Measurements from ENCODE around the gene EPN1. TPM values are rescaled to one million over a fixed set of nuclear protein-coding genes. Genes with fewer than 3 reads are reported as not detected.
A peak's percentile ranks its signal among the peaks of the same experiment; 100 is the strongest.

EPN1 gene
- total RNA-seq, 1 donor from 2014 or later, result 155 TPM

DNA sequence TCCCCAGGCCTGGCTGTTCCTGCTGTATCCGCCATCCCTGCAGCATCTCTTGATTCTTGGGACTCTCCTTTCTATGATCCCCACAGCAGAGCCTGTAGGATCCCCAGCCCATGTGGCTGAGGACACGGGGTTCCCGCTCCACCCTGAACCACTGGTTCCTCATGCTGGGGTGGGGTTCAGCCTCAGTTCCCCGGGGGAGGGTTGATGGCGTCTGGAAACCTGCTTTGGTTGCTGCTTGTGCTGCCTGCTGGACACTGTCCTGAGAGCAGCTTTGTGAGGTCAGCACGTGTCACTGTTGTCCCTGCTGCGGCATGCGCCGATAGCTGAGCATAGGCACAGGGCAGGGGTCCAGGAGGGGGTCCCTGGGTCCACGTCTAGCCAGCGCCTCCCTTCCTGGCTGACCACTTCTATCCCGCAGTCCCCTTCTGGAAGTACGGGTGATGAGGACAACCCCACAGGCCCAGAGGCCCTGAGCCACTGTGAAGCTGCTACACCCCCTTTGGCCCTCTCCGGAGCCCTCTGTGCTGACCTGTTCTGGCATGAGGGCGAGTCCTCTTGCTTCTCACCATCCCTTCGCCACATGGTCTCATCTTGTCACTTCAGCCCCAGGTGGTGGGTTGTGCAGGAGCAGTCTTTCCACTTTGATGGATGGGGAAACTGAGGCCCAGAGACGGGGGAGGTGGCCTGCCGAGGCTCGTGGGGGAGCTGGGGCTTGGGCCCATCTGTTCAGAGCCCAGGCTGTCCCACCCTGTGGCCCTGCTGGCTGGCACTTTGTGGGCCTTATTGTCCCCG is 5.5 kb downstream of the EPN1 start:
- no peak for TF ChIP-seq CTCF (IDR thresholded peaks at IDR 0.05; ENCODE audit: insufficient read depth, low read length, poor library complexity, severe bottlenecking)
- no peak overlapping the region for H3K4me3 ChIP-seq (ENCODE audit: low read depth, low read length)
- H3K27me3 ChIP-seq (ENCODE audit: control insufficient read depth, insufficient read depth, low read length), result no peaks in the 10 kb centered on the region
- peaks cover 2% of the 10 kb centered on the region for H3K36me3 ChIP-seq (ENCODE audit: control insufficient read depth, insufficient read depth, low read length)
- no peak for DNase-seq (ENCODE audit: low read depth)

GRCh38 chr19:55681131-55682092 is 6.4 kb downstream of the EPN1 start:
- Histone ChIP-seq H3K4me3 (ENCODE audit: low read depth, low read length) (no peak overlapping the region), H3K36me3 (ENCODE audit: control insufficient read depth, insufficient read depth, low read length) (peaks cover 5% of the 10 kb centered on the region), H3K27me3 (ENCODE audit: control insufficient read depth, insufficient read depth, low read length) (no peaks in the 10 kb centered on the region)
- no peak for TF ChIP-seq CTCF (IDR thresholded peaks at IDR 0.05; ENCODE audit: insufficient read depth, low read length, poor library complexity, severe bottlenecking)
- DNase-seq (ENCODE audit: low read depth), result peak; percentile 31

GRCh38 chr19:55683449-55684261 is 8.6 kb downstream of the EPN1 start:
- H3K27me3 ChIP-seq (ENCODE audit: control insufficient read depth, insufficient read depth, low read length), result no peaks in the 10 kb centered on the region
- no peak for TF ChIP-seq CTCF (IDR thresholded peaks at IDR 0.05; ENCODE audit: insufficient read depth, low read length, poor library complexity, severe bottlenecking)
- no peak for DNase-seq (ENCODE audit: low read depth)
- H3K36me3 ChIP-seq (ENCODE audit: control insufficient read depth, insufficient read depth, low read length), result peaks cover 5% of the 10 kb centered on the region
- no peak overlapping the region for H3K4me3 ChIP-seq (ENCODE audit: low read depth, low read length)

- peaks cover 4% of the 10 kb centered on the region for H3K36me3 ChIP-seq (ENCODE audit: control insufficient read depth, insufficient read depth, low read length)
- DNase-seq (ENCODE audit: low read depth), result no peak
- H3K4me3 ChIP-seq (ENCODE audit: low read depth, low read length), result no peak overlapping the region
- no peak for TF ChIP-seq CTCF (IDR thresholded peaks at IDR 0.05; ENCODE audit: insufficient read depth, low read length, poor library complexity, severe bottlenecking)
- no peaks in the 10 kb centered on the region for H3K27me3 ChIP-seq (ENCODE audit: control insufficient read depth, insufficient read depth, low read length)
These were observed 10.1 kb downstream of the EPN1 start for GRCh38 chr19:55684946-55685681.

DNA sequence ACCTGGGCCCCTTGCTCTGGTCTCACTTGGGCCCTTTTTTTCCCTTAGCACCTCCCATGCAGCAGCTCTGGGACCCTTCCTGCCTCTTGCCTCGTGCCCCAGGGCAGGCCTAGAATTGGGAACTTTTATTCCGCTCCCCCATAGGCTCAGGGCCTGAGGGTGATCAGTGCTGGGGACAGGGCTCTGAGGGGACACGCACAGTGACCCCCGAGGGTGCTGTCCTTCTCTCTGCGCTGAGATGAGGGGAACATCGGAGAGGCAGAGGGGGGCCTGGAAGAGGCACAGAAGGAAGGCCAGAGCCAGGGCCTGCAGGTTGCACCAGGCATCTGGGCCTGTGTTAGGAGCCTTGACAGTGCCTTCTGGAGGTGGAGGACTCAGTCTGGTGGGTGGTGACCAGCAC is 10.8 kb downstream of the EPN1 start:
- no peak for TF ChIP-seq CTCF (IDR thresholded peaks at IDR 0.05; ENCODE audit: insufficient read depth, low read length, poor library complexity, severe bottlenecking)
- H3K4me3 ChIP-seq (ENCODE audit: low read depth, low read length), result no peak overlapping the region
- H3K36me3 ChIP-seq (ENCODE audit: control insufficient read depth, insufficient read depth, low read length), result peaks cover 6% of the 10 kb centered on the region
- H3K27me3 ChIP-seq (ENCODE audit: control insufficient read depth, insufficient read depth, low read length), result no peaks in the 10 kb centered on the region
- DNase-seq (ENCODE audit: low read depth), result no peak
